Neural cell (in vitro differentiated cells): Measurements from ENCODE around the gene CLSTN2. TPM values are rescaled to one million over a fixed set of nuclear protein-coding genes. Genes with fewer than 3 reads are reported as not detected.

Experiments
- H2AFZ ChIP-seq: fragments of 200-600, 300-800 bp; sonication (generic), shearing (Covaris generic); 2 replicates; pipeline ENCODE4 v1.6.0; 2014; ENCODE audit warnings: low read depth, mild to moderate bottlenecking, antibody characterized with exemption, low read length, moderate library complexity
- H3F3A ChIP-seq: fragments of 200-600 bp; shearing (Covaris generic); 2 replicates; pipeline ENCODE4 v1.6.1; 2016; ENCODE audit warnings: mild to moderate bottlenecking, moderate library complexity, mixed read lengths, antibody characterized with exemption, low read length; ENCODE audit not compliant: insufficient read depth, poor library complexity, severe bottlenecking
- H3K27ac ChIP-seq: fragments of 200-600, 300-800 bp; sonication (generic), shearing (Covaris generic); 2 replicates; pipeline ENCODE4 v1.5.1; 2014; ENCODE audit warnings: mild to moderate bottlenecking, low read length, moderate library complexity
- H3K27me3 ChIP-seq: fragments of 300-800, 200-600 bp; sonication (generic), shearing (Covaris generic); 2 replicates; pipeline ENCODE4 v1.6.0; 2014; ENCODE audit warnings: mild to moderate bottlenecking, low read depth, low read length, moderate library complexity; ENCODE audit not compliant: insufficient read depth
- H3K36me3 ChIP-seq: fragments of 300-800, 200-600 bp; sonication (generic), shearing (Covaris generic); 2 replicates; pipeline ENCODE4 v1.5.1; 2014; ENCODE audit warnings: mild to moderate bottlenecking, antibody characterized with exemption, low read length, moderate library complexity; ENCODE audit not compliant: insufficient read depth
- H3K4me2 ChIP-seq: fragments of 300-800, 200-600 bp; sonication (generic), shearing (Covaris generic); 2 replicates; pipeline ENCODE4 v1.6.0; 2014; ENCODE audit warnings: mild to moderate bottlenecking, low read length
- H3K4me3 ChIP-seq: fragments of 300-800, 200-600 bp; sonication (generic), shearing (Covaris generic); 2 replicates; pipeline ENCODE4 v1.5.1; 2014; ENCODE audit warnings: mild to moderate bottlenecking, low read length, moderate library complexity
- H3K79me2 ChIP-seq: fragments of 200-600 bp; shearing (Covaris generic); replicated peaks from 2 replicates; pipeline ENCODE4 v1.6.0; 2014; ENCODE audit warnings: mild to moderate bottlenecking, low read length, moderate library complexity; ENCODE audit not compliant: insufficient read depth
- H3K9ac ChIP-seq: fragments of 300-800, 200-600 bp; sonication (generic), shearing (Covaris generic); 2 replicates; pipeline ENCODE4 v1.6.1; 2016; ENCODE audit warnings: mild to moderate bottlenecking, low read length, mixed read lengths
- H3K9me2 ChIP-seq: fragments of 200-600 bp; shearing (Covaris generic); 2 replicates; pipeline ENCODE4 v1.6.1; 2016; ENCODE audit warnings: mild to moderate bottlenecking, low read length, mixed read lengths; ENCODE audit not compliant: insufficient read depth
- H3K9me3 ChIP-seq: fragments of 200-600, 300-800 bp; sonication (generic), shearing (Covaris generic); 2 replicates; pipeline ENCODE4 v1.6.1; 2016; ENCODE audit warnings: mild to moderate bottlenecking, mixed run types, low read length, moderate library complexity, mixed read lengths
- H4K20me1 ChIP-seq: fragments of 200-600 bp; shearing (Covaris generic); 2 replicates; pipeline ENCODE4 v1.6.1; 2016; ENCODE audit warnings: mild to moderate bottlenecking, mixed run types; ENCODE audit not compliant: insufficient read depth
- EP300 ChIP-seq: fragments of 450-650 bp; conservative IDR thresholded peaks from 2 replicates; pipeline ENCODE4 v1.6.1; 2014; ENCODE audit warnings: antibody characterized with exemption, mild to moderate bottlenecking, moderate library complexity; ENCODE audit not compliant: poor library complexity, severe bottlenecking
- EZH2 ChIP-seq: fragments of 200-600, 300-800 bp; shearing (Covaris generic), sonication (generic); IDR thresholded peaks from 2 replicates; pipeline ENCODE4 v1.6.1; 2014; ENCODE audit warnings: antibody characterized with exemption, low read length, borderline replicate concordance, mild to moderate bottlenecking; ENCODE audit not compliant: insufficient read depth, poor library complexity, severe bottlenecking
- MXI1 ChIP-seq: fragments of 450-650 bp; conservative IDR thresholded peaks from 2 replicates; pipeline ENCODE4 v1.6.1; 2014; ENCODE audit warnings: antibody characterized with exemption, mild to moderate bottlenecking; ENCODE audit not compliant: poor library complexity, severe bottlenecking
- POLR2AphosphoS5 ChIP-seq: IDR thresholded peaks from 2 replicates; pipeline ENCODE4 v1.6.1; 2012
- RAD21 ChIP-seq: fragments of 450-650 bp; conservative IDR thresholded peaks from 2 replicates; pipeline ENCODE4 v1.6.1; 2014; ENCODE audit warnings: antibody characterized with exemption, mild to moderate bottlenecking, moderate library complexity
- SMC3 ChIP-seq: fragments of 450-650 bp; conservative IDR thresholded peaks from 2 replicates; pipeline ENCODE4 v1.6.1; 2014; ENCODE audit warnings: antibody characterized with exemption, mild to moderate bottlenecking, moderate library complexity; ENCODE audit not compliant: poor library complexity
- TAF1 ChIP-seq: IDR thresholded peaks from 2 replicates; pipeline ENCODE4 v1.6.1; 2012; ENCODE audit warnings: low read depth
- polyA plus RNA-seq: library from polyadenylated mRNA; depleted of rRNA; stranded (reverse); fragments of >200 nt; gene quantifications from 2 replicates; pipeline ENCODE4 v1.2.3, GENCODE V29; 2014
- TF ChIP-seq, protein P1 (sequence below): IDR thresholded peaks from 2 replicates; pipeline ENCODE4 v1.6.1; 2012; ENCODE audit warnings: borderline replicate concordance
- TF ChIP-seq, protein P2 (sequence below): fragments of 450-650 bp; IDR thresholded peaks from 2 replicates; pipeline ENCODE4 v1.5.1; 2014; ENCODE audit warnings: antibody characterized with exemption, mild to moderate bottlenecking, moderate library complexity; ENCODE audit not compliant: poor library complexity, severe bottlenecking

CLSTN2 gene
- polyA plus RNA-seq, 1 donor from 2014 or later = 10.7 TPM

DNA sequence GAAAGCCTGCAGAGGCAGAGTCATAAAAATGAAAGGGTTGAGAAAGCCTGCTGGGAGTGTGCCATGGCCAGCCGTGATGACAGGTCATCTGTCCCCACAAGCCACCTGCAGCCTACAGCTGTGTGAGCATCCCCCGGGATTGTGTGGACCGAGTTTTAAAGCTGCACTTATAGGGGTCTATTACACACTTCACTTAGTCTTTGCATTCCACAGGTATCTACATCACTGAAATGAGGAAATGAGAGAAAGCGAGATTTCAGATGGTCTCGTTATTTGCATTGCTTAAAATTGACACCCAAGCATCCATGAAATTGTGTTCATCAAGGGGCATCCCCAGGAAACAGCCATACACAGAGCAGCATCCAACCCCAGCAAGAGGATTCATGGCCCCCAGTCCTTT is 605.3 kb downstream of the CLSTN2 start:
- H4K20me1 ChIP-seq = no peaks in the 10 kb centered on the region

DNA sequence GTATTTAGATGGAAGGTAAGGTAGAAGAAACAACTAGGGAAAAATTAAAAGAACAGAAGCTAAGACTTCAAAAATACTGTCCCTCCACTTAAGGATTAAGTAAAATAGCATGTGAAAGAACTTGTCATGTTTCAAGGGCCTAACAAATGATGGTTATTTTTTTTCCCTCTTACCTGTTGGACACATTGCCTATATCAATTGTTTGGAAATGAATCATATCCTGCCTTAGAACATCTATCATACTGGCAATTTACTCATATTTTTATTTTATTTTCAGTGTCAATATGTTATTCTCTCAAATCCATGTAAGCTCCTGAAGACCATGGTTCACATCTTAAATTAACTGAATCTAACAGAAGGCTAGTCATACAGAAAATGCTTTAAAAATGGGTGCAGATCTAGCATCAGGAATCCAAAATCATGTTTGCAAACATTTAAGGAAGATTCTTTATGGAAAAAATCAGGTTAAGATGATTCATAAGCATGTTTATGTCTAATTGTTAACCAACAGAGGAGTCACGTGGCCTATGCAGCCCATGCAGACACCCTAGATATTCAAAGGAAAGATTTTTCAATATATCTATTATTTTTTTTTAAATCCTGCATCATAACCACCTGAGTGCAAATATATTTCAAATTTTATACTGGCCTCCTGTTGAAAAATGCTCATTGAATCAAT is 607.1 kb downstream of the CLSTN2 start:
- Histone ChIP-seq H2AFZ (no peak overlapping the region), H3K9ac (no peak overlapping the region), H3K36me3 (no peaks in the 10 kb centered on the region), H3K27ac (no peak overlapping the region), H3K4me3 (no peak overlapping the region), H3K9me3 (no peaks in the 10 kb centered on the region), H3K27me3 (no peaks in the 10 kb centered on the region), H4K20me1 (no peaks in the 10 kb centered on the region), H3K79me2 (no peaks in the 10 kb centered on the region), H3F3A (no peaks in the 10 kb centered on the region), H3K4me2 (no peak overlapping the region), H3K9me2 (no peaks in the 10 kb centered on the region)
- TF ChIP-seq EP300 = no peak
- TF ChIP-seq POLR2AphosphoS5 = no peak
- no peak for TF ChIP-seq MXI1
- TF ChIP-seq EZH2 = no peak
- TF ChIP-seq, protein P1, sequence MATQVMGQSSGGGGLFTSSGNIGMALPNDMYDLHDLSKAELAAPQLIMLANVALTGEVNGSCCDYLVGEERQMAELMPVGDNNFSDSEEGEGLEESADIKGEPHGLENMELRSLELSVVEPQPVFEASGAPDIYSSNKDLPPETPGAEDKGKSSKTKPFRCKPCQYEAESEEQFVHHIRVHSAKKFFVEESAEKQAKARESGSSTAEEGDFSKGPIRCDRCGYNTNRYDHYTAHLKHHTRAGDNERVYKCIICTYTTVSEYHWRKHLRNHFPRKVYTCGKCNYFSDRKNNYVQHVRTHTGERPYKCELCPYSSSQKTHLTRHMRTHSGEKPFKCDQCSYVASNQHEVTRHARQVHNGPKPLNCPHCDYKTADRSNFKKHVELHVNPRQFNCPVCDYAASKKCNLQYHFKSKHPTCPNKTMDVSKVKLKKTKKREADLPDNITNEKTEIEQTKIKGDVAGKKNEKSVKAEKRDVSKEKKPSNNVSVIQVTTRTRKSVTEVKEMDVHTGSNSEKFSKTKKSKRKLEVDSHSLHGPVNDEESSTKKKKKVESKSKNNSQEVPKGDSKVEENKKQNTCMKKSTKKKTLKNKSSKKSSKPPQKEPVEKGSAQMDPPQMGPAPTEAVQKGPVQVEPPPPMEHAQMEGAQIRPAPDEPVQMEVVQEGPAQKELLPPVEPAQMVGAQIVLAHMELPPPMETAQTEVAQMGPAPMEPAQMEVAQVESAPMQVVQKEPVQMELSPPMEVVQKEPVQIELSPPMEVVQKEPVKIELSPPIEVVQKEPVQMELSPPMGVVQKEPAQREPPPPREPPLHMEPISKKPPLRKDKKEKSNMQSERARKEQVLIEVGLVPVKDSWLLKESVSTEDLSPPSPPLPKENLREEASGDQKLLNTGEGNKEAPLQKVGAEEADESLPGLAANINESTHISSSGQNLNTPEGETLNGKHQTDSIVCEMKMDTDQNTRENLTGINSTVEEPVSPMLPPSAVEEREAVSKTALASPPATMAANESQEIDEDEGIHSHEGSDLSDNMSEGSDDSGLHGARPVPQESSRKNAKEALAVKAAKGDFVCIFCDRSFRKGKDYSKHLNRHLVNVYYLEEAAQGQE = no peak
- TF ChIP-seq TAF1 = no peak

More for the DNA sequence above, 605.3 kb downstream of the CLSTN2 start:
- Histone ChIP-seq H3K4me3 (no peak overlapping the region), H3K27me3 (no peaks in the 10 kb centered on the region), H3K36me3 (no peaks in the 10 kb centered on the region), H2AFZ (no peak overlapping the region), H3K9me2 (no peaks in the 10 kb centered on the region), H3K27ac (no peak overlapping the region), H3K79me2 (no peaks in the 10 kb centered on the region), H3K4me2 (no peak overlapping the region), H3K9ac (no peak overlapping the region), H3F3A (no peaks in the 10 kb centered on the region), H3K9me3 (no peaks in the 10 kb centered on the region)
- TF ChIP-seq TAF1 = no peak
- TF ChIP-seq EZH2 = no peak

DNA sequence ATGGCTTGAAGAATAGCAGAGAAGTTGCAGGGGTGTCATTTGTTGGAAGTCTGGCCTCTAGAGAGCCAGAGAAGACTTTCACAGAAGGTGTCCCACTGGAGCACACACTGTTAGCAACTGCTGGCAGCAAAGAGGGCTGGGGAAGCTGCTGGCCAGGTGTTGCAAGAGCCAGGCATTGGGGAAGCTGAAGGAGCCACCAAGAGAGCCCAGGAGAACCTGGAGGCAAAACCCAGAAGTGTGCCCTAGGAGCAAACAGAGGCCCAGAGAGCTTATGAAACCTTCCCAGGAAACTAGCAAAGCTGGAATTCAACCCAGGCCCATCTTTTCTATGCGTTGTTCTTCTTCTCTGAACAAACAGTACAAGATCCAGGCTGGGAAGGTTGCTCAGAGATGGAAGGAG is 610.2 kb downstream of the CLSTN2 start:
- H3K4me3 ChIP-seq = no peak overlapping the region
- TF ChIP-seq POLR2AphosphoS5 (no peak), MXI1 (no peak), RAD21 (no peak), TAF1 (no peak), SMC3 (no peak), EP300 (no peak), EZH2 (no peak)
- TF ChIP-seq, protein P1 = no peak
- TF ChIP-seq, protein P2, sequence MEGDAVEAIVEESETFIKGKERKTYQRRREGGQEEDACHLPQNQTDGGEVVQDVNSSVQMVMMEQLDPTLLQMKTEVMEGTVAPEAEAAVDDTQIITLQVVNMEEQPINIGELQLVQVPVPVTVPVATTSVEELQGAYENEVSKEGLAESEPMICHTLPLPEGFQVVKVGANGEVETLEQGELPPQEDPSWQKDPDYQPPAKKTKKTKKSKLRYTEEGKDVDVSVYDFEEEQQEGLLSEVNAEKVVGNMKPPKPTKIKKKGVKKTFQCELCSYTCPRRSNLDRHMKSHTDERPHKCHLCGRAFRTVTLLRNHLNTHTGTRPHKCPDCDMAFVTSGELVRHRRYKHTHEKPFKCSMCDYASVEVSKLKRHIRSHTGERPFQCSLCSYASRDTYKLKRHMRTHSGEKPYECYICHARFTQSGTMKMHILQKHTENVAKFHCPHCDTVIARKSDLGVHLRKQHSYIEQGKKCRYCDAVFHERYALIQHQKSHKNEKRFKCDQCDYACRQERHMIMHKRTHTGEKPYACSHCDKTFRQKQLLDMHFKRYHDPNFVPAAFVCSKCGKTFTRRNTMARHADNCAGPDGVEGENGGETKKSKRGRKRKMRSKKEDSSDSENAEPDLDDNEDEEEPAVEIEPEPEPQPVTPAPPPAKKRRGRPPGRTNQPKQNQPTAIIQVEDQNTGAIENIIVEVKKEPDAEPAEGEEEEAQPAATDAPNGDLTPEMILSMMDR = no peak

More for the DNA sequence above, 610.2 kb downstream of the CLSTN2 start:
- Histone ChIP-seq H3K36me3 (no peaks in the 10 kb centered on the region), H3K9ac (no peak overlapping the region), H3K9me2 (no peaks in the 10 kb centered on the region), H3K79me2 (no peaks in the 10 kb centered on the region), H3F3A (no peaks in the 10 kb centered on the region), H4K20me1 (no peaks in the 10 kb centered on the region), H3K27ac (no peak overlapping the region), H3K9me3 (no peaks in the 10 kb centered on the region), H3K4me2 (no peak overlapping the region), H2AFZ (no peak overlapping the region), H3K27me3 (no peaks in the 10 kb centered on the region)
